ENCODE data around the gene OR6C75.
"Not testable (repeated sequence)": the region's sequence is repeated elsewhere in the genome, so short reads cannot be mapped to it uniquely, and the experiment has no call there.

The OR6C75 gene

DNA sequence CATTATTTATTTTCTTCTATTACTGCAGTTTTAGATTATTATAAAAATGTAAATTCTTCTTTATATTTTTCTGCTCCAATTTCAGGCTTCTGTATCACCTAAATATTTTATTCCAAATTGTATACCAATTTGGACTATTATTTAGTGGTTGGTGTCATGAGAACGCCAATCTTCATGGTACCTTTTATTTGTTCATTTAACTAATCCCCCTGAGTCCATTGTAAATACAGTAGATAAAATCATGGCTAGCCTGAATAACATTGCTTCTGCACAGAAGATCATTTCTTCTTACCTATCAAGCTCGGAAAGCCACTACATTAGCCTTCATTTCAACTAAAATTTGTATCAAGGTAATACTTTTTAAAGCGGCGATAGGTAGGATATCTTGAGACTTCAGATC lies at the start of gene OR6C75:
Gene OR6C75 (plus strand): TSS at position 301 of the 400 bp plus-strand sequence. CDS start 2,136 bp downstream, outside the sequence.
- no peak for DNase-seq

GRCh38 chr12:55314043-55314442 lies 48.7 kb upstream of the OR6C75 start, which contains the start of gene OR6C1:
TSS of gene OR6C1 (plus strand) at chr12:55314343. CDS start at chr12:55320600, 6,257 bp downstream.
- no peak for DNase-seq

DNA sequence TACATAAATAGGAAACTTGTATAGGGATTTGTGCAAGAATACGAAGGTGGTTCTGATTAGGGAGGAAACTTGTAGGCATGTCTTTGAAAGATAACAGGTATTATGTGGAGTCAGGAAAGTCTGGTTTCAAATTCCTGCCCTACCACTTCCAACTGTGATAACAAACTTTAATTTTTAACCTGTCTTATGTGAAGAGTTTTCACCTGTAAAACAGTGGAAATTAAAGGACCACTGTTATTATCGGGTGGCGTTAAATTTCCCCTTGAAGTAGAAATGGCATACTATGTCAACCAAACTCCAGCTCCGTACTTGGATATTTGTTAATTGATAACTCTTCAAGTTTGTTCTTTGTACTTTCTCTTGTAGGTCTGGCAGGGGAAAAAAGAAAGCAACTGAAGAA lies 42.6 kb upstream of the OR6C75 start:
- DNase-seq, result no peak

DNA sequence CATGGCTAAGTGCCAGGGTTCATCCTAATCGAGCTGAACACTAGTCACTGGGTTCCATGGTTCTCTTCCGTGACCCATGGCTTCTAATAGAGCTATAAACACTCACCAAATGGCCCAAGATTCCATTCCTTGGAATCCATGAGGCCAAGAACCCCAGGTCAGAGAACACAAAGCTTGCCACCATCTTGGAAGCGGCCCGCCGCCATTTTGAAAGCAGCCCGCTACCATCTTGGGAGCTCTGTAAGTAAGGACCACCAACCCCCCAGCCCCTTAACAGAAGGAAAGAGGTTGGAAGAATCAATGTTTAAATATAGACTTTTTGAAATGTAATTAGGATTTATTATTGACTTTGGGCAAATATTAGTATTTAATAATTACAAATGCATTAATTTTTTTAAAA lies 37.0 kb upstream of the OR6C75 start:
- not testable (repeated sequence) for DNase-seq

DNA sequence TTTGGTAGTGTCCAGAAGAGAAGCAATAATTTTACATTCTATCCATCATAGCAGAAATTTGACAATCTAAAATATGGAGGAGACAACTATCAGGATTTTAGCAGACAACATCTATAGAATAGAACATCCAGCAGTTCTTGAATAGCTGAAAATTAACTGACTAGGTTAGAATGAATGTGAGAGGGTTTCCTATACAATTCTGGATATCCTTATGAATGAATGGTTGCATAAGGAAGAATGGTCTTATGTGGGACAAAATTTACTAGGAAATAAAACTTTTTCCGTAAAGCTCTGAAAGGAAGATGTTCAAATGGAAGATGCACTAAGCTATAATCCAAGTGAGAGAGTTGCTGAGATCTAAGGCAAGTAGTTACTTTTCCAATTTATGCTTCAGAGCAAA lies 32.3 kb upstream of the OR6C75 start, which contains the start of gene OR6C3:
Gene OR6C3 (plus strand): TSS at position 301 of the 400 bp plus-strand sequence. CDS start 955 bp downstream, outside the sequence.
- DNase-seq, result no peak

DNA sequence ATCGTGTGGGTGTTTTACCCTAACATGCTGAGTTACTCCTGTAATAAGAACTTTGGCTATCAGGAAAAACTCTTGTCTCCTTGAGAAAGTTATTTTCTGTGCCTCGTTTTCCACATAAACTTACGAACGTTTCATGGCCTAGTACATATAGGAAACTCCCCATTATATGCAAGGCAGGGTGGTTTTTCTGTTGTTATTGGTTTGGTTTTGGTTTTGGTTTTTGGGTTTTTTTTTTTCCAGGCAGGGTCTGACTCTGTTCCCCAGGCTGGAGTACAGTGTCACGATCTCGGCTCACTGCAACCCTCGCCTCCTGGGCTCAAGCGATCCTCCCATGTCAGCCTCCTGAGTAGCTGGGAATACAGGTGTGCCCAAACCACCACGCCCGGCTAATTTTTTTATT lies 26.8 kb upstream of the OR6C75 start:
- DNase-seq, result no peak

GRCh38 chr12:55355338-55355737 lies 7.4 kb upstream of the OR6C75 start:
- DNase-seq, result not testable (repeated sequence)

GRCh38 chr12:55365086-55365485 lies 2.3 kb downstream of the OR6C75 start:
- no peak for DNase-seq

DNA sequence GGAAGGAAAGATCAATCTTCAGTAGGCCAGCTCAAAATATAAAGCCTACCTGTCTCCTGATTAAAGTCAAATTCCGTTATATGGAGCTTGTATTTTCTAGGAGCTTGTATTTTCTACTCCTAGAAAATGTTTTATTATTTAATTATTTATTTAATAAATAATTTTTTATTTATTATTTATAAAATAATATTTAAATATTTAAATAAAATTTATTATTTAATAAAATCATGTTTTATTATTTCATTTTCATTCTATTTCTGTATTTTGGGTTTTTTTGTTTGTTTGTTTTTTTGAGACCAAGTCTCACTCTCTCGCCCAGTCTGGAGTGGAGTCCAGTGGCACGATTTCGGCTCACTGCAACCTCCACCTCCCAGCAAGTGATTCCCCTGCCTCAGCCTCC lies 9.7 kb downstream of the OR6C75 start:
- no peak for DNase-seq

GRCh38 chr12:55385891-55386290 lies 23.1 kb downstream of the OR6C75 start:
- no peak for DNase-seq

DNA sequence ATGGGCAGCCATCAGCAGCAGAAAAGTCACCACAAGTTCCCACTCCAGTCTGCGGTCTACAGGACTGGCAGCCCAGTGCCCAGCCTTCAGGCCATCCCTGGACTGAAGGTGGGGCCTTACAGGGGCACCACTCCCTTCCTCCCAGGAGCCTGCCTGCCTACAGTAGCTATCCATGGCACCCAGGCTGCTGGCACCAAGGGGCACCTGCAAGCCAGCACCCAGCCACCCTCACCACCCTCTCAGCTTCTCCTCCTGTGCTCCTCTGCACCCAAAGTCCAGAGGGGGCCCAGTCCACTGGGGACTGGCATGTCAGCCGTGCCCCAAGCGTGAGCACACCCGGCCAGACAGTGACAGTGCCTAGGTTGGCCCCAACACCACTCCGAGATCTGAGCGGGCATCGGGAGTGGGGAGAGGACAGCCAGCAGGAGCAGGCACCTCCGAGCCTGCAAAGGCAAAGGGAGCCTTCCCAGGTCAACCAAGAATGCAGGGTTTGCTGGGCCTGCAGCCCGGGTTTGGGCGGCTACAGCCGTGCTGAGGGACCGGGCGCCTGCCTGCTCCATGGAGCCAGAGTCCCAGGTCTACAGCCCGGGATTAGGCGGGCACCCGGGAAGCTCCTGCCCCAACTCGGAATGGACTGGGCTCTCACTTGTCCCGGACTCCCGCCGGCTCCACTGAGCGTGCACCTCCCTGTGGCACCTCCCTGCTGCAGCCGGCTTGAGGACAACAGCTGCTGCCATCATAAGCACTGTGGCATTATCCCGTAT lies 29.4 kb downstream of the OR6C75 start:
- DNase-seq, result no peak

DNA sequence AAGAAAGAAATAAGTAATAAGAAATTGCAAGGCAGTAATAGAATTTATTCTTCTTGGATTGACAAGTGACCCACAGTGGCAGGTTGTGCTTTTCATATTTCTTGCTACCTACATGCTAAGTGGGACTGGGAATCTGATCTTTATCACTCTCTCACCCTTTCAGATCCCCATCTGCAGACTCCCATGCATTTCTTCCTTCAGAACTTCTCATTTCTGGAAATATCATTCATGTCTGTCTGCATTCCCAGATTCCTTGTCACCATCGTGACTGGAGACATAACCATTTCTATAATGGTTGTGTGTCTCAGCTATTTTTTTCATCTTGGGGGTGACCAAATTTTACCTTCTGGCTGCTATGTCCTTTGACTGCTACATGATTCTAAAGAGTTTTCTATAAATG lies 33.6 kb downstream of the OR6C75 start:
- no peak for DNase-seq

- no peak for DNase-seq
Measured at GRCh38 chr12:55400229-55400628, 37.5 kb downstream of the OR6C75 start, which contains the start of gene OR6C65. TSS of gene OR6C65 (plus strand) at chr12:55400529. CDS start at chr12:55400529, 0 bp downstream.

- no peak for DNase-seq
Measured at GRCh38 chr12:55407866-55408265, 45.1 kb downstream of the OR6C75 start.

DNA sequence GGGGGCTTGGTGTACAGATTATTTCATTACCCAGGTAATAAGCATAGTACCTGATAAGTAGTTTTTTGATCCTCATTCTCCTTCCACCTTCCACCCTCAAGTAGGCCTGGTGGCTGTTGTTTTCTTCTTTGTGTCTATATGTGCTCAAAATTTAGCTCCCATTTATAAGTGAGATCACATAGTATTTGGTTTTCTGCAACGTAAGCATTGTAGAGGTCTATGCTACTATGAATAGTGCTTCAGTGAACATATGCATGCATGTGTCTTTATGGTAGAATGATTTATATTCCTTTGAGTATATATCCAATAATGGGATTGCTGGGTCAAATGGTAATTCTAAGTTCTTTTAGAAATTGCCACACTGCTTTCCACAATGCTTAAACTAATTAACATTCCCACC lies 46.4 kb downstream of the OR6C75 start:
- DNase-seq, result not testable (repeated sequence)

DNA sequence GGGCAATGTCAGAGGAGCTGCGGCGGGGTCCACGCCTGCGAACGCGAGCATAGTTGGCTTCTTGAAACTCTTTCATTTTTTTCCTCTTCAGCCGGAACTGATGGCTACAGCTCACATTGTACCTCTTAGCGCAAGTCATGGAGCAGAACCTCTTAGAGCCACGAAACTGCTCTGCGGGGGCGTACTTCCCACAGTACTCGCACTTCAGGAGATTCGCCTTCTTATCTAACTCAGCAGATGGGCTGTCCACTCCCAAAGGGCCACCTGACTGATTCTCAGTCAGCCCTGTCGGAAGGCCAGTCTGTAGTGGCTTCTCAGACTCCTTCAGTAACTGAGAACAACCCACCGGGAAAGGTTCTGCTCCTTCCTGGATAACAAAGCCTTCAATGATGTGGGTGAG lies 49.4 kb downstream of the OR6C75 start:
- DNase-seq, result not testable (repeated sequence)

DNA sequence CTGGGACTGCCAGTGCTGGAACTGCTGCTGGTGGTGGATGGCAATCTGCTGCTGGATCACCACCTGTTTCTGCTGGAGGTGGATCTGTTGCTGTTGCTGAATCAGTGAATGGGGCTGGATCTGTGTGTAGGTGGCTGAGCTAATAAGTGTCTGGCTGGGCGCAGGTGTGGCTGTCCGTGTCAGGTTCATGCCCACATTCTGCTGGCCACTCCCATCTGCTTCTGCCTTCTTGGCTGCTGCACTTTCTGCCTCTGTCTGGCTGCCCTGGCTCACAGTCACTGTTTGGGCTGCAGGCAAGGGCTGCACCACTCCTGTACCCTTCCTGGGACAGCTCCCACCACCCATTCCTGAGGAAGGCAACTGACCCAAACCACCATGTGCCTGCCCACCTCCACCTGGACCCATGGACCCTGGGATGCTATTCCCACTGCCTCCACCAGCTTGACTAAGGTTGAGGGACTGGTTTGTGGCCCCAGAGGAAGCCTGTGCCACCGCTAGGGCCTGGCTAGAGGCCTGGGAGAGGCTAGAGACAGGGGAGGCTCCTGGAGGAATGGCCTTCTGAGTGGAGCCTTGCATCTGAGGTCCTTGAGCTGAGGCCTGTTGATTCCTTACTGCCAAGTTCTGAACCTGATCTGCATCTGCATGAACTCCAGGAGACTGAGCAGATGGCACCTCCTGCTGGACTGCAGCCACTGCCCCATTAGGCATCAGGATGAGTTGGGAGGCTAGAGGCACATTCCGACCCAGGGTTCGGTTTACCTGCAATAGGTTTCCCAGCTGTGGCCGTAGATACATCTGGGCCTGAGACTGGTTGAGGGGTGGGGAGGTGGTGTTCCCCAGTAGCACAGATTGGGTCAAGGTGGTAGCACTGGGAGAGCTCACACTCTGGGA lies 51.0 kb downstream of the OR6C75 start:
- DNase-seq, result not testable (repeated sequence)

DNA sequence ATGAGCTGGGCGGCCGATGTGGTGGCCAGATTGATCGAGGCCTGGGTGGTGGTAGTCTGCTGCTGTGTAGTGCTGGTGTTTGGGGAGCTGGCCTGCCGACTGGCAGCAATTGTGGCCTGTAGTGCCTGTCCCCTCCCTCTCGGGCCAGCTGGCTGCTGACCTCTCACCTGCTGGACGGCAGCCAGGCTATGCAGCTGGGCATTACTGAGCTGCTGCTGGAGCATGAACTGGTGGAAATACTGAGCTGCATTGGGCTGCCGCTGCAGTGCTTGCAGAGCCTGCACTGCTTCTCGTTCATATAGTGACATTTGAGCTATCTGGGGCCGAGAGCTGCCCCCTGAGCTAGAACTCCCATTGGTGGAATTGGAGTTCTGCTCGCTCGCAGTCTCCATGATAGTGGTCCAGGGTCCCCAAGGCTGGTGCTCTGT lies 51.6 kb downstream of the OR6C75 start:
- not testable (repeated sequence) for DNase-seq

- not testable (repeated sequence) for DNase-seq
Measured at GRCh38 chr12:55414889-55415288, 52.1 kb downstream of the OR6C75 start.

GRCh38 chr12:55416961-55417360 lies 54.2 kb downstream of the OR6C75 start:
- no peak for DNase-seq
